AG09309 (cell line): ENCODE results near the gene LACC1.

Source experiments
- DNase-seq: peaks from one replicate; pipeline ENCODE4 v3.0.0-alpha.2; 2010; ENCODE audit warnings: low read depth
- H3K4me3 ChIP-seq: 2 replicates; pipeline ENCODE4 v1.5.1; 2011; ENCODE audit warnings: mild to moderate bottlenecking, low read depth, low read length, moderate library complexity; ENCODE audit not compliant: control insufficient read depth
- TF ChIP-seq, protein P1 (sequence below): IDR thresholded peaks from 2 replicates; pipeline ENCODE4 v1.5.1; 2011; ENCODE audit warnings: mild to moderate bottlenecking, low read depth, low read length, inconsistent platforms; ENCODE audit not compliant: insufficient read depth, control insufficient read depth; ENCODE audit errors: missing control alignments

The LACC1 gene

DNA sequence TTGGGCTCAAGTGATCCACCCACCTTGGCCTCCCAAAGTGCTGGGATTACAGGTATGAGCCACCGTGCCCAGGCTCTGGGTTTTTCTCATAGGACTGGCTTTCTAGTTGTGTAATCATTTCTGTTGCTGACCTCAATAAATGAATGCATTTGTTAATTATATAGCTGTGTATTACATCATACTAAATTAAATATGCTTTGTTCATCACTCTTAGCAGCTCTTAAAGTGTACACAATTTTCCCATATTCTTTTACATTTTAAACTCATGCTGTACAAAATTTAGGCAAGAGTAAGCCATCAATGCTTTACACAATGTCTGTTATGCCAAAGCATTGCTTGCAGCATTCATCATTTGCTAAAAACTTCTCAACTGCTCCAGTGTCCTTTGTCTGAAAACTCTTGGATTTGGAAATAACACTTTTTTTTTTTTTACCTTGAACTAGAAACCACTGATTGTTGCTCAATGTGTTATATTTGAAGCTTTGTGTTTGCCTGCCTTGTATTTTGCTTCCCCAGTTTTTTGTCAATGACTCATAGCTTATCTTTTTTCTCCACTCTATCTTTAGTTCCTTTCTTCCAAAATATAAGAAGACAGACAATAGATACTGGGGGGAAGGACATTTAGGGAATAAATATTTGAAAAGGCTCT, 31.6 kb upstream of the LACC1 start:
- H3K4me3 ChIP-seq, result no peak overlapping the region
- TF ChIP-seq, protein P1, sequence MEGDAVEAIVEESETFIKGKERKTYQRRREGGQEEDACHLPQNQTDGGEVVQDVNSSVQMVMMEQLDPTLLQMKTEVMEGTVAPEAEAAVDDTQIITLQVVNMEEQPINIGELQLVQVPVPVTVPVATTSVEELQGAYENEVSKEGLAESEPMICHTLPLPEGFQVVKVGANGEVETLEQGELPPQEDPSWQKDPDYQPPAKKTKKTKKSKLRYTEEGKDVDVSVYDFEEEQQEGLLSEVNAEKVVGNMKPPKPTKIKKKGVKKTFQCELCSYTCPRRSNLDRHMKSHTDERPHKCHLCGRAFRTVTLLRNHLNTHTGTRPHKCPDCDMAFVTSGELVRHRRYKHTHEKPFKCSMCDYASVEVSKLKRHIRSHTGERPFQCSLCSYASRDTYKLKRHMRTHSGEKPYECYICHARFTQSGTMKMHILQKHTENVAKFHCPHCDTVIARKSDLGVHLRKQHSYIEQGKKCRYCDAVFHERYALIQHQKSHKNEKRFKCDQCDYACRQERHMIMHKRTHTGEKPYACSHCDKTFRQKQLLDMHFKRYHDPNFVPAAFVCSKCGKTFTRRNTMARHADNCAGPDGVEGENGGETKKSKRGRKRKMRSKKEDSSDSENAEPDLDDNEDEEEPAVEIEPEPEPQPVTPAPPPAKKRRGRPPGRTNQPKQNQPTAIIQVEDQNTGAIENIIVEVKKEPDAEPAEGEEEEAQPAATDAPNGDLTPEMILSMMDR, result no peak
- peak; percentile 72 for DNase-seq

DNA sequence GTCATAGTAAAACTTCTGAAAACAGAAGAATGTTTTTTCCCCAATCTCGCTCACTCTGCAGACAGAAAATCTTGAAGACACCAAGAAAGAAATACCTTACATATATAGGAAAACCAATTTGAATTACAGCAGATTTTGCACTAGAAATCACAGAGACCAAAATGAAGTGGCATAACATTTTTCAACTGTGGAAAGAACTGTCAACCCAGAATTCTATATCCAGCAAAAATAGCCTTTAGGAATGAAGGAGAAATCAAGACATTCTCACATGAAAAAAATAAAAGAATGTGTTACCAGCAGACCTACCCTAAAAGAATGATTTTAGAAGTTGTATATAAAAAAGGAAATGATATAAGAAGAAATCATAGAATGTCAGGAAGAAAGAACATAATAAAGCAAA, 28.8 kb upstream of the LACC1 start:
- TF ChIP-seq, protein P1, result no peak
- no peak overlapping the region for H3K4me3 ChIP-seq
- no peak for DNase-seq

DNA sequence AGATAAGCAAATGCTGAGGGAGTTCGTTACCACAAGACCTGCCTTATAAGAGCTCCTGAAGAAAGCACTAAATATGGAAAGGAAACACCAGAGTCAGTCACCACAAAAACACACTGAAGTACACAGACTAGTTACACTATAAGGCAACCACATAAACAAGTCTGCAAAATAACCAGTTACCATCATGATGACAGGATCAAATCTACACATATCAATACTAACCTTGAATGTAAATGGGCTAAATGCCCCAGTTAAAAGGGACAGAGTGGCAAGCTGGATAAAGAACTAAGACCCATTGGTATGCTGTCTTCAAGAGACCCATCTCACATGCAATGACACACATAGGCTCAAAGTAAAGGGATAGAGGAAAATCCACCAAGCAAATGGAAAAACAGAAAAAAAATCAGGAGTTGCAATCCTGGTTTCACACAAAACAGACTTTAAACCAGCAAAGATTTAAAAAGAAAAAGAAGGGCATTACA, 26.7 kb upstream of the LACC1 start:
- TF ChIP-seq, protein P1, result no peak
- no peak for DNase-seq
- H3K4me3 ChIP-seq, result no peak overlapping the region

DNA sequence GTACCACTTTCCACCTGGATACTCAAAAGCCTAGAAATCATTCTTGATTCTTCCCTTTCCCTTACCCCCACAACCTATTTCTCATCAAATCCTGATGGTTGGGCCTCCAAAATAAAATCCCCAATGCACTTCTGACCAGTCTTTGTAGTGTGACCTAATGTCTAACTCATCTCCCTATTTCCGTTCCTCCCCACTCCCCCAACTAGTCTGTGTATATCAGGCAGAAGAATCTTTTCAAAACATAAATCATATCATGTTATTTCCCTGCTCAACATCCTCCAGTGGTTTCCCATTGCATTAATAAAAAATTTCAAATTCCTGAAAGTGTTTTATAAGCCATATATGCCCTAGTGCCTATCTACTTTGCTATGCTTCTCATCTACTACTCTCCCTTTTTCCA, 17.8 kb upstream of the LACC1 start:
- TF ChIP-seq, protein P1, result no peak
- DNase-seq, result no peak
- H3K4me3 ChIP-seq, result no peak overlapping the region

DNA sequence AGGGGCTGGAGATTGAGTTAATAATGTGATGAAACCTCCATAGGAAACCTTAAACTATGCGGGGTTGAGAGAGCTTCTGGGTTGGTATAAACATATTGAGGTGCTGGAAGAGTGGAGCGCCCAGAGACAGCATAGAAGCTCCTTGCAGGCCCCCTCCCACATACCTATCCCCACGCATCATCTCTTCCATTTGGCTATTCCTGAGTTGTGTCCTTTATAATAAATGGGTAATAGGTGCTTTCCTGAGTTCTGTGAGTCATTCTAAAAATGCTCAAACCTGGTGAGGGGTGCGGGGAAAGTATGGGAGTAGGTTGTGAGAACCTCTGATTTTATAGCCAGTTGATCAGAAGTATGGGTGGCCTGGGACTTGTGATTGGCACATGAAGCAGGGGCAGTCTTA, 14.8 kb upstream of the LACC1 start:
- TF ChIP-seq, protein P1, result no peak
- H3K4me3 ChIP-seq, result no peak overlapping the region
- no peak for DNase-seq

DNA sequence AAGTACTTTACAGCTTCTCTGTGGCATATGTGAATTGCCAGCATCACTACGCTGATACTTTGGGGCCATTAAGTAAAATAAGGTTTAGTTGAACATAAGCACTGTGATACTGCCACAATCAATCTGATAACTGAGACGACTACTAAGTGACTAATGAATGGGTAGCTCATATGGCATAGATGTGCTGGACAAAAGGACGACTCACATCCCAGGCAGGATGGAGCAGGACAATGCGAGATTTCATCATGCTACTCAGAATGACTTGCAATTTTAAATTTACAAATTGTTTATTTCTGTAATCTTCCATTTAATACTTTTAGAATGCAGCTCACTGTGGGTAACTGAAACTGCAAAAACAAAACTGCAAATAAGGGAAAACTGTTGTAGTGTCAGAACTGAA, 13.8 kb upstream of the LACC1 start:
- H3K4me3 ChIP-seq, result no peak overlapping the region
- TF ChIP-seq, protein P1, result no peak
- peak; percentile 63 for DNase-seq
